ENCODE results near the gene PRKACB. TPM values are rescaled to one million over a fixed set of nuclear protein-coding genes. Genes with fewer than 3 reads are reported as not detected.
"Not testable (repeated sequence)": the region's sequence is repeated elsewhere in the genome, so short reads cannot be mapped to it uniquely, and the experiment has no call there.

Gene PRKACB
- total RNA-seq, 1 experiment from 2014 or later: 14.6 TPM

- DNase-seq (ENCODE audit: low spot score): no peak
Measured at GRCh38 chr1:84223751-84224432, 79.8 kb downstream of the PRKACB start.

DNA sequence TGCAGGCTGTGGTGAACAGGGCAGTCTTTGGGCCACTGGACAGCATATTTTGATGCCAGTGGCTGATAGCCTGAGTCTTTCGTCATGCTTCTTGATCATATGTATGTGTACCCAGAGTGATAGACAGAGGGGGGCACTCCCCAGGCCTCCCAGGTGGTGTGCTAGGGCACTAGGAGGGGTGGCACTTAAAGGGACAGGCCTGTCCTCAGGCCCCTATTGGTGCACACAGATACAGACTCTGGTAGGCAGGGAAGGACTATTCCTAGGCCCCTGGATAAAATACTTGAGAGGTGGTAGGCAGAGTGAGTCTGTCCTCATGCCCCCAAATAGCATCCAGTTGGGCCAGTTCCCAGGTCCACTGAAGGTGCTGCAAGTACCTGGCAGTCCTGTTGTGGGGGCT lies 80.8 kb downstream of the PRKACB start:
- DNase-seq (ENCODE audit: low spot score): no peak

DNA sequence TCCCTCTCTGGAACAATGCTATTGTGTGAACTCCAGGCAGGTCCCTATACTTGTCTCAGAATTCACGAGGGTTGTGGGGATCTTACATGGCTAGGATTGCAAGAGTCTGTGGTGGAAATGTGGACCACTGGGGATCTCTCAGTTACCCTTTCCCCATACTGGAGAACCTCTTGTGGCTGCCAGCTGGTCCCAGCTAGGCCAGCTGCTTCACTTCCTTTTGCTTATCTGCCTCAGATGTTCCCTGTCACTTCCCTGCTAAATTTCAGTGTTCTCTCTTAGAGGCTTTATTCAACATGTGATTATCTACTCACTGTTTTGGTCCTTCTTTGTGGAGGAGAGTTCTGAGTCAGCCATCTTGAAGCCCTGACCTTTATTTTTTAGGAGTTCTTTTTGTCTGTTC lies 81.6 kb downstream of the PRKACB start:
- no peak for DNase-seq (ENCODE audit: low spot score)

GRCh38 chr1:84232676-84233075 lies 88.6 kb downstream of the PRKACB start:
- not testable (repeated sequence) for DNase-seq (ENCODE audit: low spot score)

DNA sequence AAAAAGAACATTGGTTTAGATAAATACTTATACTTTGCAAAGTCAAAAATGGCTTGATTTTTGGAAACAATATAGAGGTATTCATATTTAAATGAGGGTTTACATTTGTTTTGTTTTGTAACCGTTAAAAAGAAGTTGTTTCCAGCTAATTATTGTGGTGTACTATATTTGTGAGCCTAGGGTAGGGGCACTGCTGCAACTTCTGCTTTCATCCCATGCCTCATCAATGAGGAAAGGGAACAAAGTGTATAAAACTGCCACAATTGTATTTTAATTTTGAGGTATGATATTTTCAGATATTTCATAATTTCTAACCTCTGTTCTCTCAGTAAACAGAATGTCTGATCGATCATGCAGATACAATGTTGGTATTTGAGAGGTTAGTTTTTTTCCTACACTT lies 92.2 kb downstream of the PRKACB start:
- no peak for DNase-seq (ENCODE audit: low spot score)

GRCh38 chr1:84242641-84243040 lies 98.6 kb downstream of the PRKACB start:
- DNase-seq (ENCODE audit: low spot score): no peak

DNA sequence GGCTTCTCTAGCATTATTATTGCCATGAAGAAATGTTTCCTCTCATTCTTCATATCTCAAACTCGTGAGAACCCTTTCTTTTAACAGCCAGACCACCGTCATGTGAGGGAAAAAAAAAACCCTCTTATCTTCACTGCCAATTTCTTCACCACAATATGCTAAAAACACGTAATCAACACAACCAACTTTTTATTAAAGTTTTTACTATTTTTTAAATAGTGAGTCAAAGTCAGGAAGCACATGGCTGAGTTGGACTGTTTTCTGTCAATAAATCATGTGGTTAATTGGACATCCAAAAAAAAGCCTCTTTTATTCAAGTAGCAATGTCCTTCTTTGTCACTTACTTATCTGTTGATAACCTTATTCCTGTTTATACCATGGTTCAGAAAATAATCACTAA lies 101.5 kb downstream of the PRKACB start:
- peak; percentile 32 for DNase-seq (ENCODE audit: low spot score)

GRCh38 chr1:84246213-84246612 lies 102.1 kb downstream of the PRKACB start:
- no peak for DNase-seq (ENCODE audit: low spot score)

- peak; percentile 72 for DNase-seq (ENCODE audit: low spot score)
Measured at GRCh38 chr1:84247425-84248220, 103.6 kb downstream of the PRKACB start.

- no peak for DNase-seq (ENCODE audit: low spot score)
Measured at GRCh38 chr1:84250668-84251067, 106.6 kb downstream of the PRKACB start.

- no peak for DNase-seq (ENCODE audit: low spot score)
Measured at GRCh38 chr1:84253036-84253435, 109.0 kb downstream of the PRKACB start.

DNA sequence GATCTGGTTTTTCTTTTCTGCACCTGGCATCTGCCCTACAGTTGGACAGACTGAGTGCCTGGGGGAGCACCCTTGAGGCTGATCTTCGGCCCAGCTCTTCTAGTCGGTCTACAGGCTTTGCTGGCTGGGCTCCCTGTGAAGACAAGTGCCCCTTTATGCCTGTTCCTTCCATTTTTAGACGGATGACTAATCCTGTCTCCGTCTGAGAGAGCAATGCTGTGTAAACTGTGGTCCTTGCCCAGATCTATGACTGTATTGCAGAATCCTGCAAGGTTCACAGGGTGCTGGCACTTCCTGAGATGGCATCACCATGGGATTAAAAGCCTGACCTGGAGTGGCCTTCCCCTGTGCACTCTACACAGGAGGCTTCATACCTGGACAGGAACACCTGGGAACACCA lies 109.8 kb downstream of the PRKACB start:
- peak; percentile 87 for DNase-seq (ENCODE audit: low spot score)

DNA sequence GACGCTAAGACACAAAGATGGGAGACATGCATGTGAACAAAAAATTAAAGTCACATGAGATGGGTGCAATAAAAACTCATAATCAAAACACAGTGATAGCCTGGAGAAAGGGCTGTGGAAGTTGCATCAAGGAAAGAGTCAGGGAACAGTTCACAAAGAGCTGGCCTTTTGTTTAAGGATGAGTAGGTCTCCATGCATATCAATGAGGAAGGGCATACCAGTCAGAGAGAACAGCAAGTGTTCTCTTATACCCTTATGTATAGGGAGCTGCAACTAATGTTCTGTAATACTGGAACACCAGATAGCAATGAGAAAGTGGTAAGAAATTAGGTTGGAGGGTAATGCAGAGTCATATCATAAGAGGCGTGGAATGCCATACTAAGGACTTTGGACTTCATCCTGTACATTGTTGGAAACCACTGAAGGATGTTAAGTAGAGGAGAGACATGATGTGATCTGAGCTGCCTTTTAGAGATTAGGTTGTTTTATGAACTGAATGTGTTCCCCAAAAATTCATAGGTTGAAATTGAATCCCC lies 110.7 kb downstream of the PRKACB start:
- DNase-seq (ENCODE audit: low spot score): no peak

GRCh38 chr1:84255582-84255981 lies 111.5 kb downstream of the PRKACB start:
- no peak for DNase-seq (ENCODE audit: low spot score)

DNA sequence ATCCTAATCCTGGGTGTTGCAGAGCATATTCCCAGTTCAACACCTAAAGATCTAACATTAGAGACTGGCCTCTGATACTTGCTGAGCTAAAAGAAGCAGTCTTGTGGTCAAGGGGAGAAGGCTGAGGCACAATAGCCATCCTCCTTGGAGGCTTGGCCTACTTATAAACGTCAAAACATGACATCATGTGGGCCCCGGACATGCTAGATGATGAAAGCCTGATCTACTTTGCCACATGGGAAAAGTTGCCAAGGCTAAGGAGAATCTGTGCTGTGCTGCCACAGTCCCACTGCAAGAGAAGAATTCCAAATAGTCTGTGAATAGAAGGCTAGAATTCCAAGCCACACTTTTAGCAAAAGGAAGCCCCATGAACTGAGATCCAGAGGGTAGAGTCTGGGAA lies 113.5 kb downstream of the PRKACB start:
- no peak for DNase-seq (ENCODE audit: low spot score)

DNA sequence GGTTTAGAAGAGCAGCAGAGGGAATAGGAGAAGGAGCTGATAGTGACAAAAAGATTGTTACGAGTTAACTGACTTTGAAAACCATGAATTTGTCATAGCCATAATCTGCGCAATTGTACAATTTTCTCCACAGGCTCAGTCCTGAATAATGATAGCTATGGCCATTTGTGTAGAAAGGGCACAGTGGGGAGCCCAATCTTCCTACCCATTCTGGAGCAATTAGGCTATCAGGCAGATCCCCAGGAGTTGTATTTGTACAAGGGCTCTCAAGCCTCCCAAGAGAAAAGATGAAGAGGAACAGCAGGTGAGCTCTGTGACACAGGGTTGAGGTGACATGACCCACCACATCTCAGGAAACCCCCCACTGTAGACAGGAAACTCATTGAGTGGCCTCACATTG lies 115.3 kb downstream of the PRKACB start:
- DNase-seq (ENCODE audit: low spot score): no peak

DNA sequence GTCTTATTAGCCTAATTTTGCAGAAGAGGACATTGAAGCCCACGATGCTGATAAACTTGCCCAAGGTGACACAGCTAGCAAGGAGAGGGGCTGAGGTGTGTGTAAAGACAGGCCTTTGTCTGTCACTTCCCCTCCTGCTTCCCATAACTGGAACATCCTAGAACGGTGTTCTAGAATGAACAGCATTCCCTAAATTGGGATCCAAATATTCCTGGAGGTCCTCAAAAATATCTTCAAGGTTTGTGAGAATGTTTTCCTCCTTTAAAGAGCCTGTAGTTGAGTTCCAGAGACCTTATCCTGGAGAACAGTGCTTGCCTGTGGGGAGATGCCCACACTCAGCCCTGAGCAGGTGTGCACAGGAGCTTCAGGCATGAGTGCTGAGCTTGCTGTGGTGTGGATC lies 115.9 kb downstream of the PRKACB start:
- no peak for DNase-seq (ENCODE audit: low spot score)

DNA sequence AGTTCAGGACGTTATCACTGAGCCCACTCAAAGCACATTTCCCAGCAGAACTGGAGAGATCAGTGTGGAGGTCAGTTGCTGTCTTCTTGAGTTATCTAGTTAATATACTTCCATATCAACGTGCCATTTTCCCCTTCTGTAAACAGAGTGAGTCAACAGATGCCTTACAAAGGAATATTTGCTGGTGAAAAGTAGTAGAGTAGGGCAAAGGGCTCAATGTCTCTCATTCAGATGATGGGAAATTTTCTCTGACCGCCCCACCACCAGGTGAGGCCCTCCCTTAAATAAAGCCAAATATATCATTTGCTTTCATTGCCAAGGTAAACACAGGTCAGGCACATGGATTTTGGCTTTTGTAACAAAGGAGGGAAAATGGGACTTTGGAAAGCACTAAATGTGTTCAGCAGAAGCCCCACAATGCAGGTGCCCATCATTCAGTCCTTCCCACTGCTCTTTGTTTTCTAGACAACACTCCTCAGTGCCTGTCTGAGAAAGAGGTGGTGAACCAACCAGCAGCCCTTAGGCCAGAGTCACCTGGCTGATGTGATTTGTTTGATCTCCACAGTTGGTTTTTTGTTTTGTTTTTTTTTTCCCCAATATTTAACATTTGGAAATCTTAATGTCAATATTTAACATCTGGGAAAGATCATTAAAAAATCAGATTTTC lies 116.9 kb downstream of the PRKACB start:
- DNase-seq (ENCODE audit: low spot score): no peak

- DNase-seq (ENCODE audit: low spot score): no peak
Measured at GRCh38 chr1:84264961-84265360, 120.9 kb downstream of the PRKACB start.

- DNase-seq (ENCODE audit: low spot score): no peak
Measured at GRCh38 chr1:84265867-84266266, 121.8 kb downstream of the PRKACB start.

- no peak for DNase-seq (ENCODE audit: low spot score)
Measured at GRCh38 chr1:84266748-84267147, 122.7 kb downstream of the PRKACB start.

DNA sequence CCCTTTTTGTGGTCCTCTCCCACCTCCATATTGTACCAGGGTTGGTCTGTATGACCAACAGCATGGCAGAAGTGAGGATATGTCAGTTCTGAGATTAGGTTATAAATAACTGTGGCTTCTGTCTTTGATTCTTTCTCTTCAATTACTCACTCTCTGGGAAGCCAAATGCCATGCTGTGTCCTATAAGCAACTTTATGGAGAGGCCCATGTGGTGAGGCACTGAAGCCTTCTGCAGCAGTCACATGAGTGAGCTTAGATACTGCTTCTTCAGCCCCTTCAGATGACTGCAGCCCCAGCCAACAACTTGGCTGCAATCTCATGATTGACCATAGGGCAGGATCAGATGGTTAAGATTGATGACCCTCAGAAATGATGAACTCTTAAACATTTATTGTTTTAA lies 123.4 kb downstream of the PRKACB start:
- no peak for DNase-seq (ENCODE audit: low spot score)

DNA sequence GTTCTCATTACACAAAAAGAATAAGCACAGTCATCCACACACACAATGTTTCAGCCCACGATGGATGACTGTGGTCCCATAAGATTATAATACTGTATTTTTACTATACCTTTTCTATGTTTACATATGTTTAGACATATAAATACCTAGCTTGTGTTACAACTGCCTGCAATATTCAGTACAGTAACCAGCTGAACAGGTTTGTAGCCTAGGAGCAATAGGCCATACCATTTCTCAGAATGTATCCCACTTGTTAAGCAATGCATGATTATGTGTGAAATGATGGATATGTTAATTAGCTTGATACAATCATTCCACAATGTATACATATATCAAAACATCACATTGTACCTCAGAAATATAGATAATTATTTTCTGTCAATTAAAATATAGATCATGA lies 124.3 kb downstream of the PRKACB start:
- DNase-seq (ENCODE audit: low spot score): no peak

Measured in A172 (cell line).